ENCODE data around the gene CPNE4.

GRCh38 chr3:131972091-131972490 lies 62.7 kb downstream of the CPNE4 start:
- no peak for TF ChIP-seq POLR2A (IDR thresholded peaks at IDR 0.05)
- TF ChIP-seq CTCF (IDR thresholded peaks at IDR 0.05) = no peak

Measured in body of pancreas (tissue), 4 donors.